GM08714 (cell line): ENCODE data around the gene DVL3.

ENCODE experiments used
- H3K4me3 ChIP-seq: fragments of 200-500 bp; sonication (Bioruptor generic); 2 replicates; pipeline ENCODE4 v1.5.1; 2014; ENCODE audit warnings: mild to moderate bottlenecking, low read length, inconsistent platforms
- ZNF274 ChIP-seq: IDR thresholded peaks from 2 replicates; pipeline ENCODE4 v1.6.1; 2012; ENCODE audit warnings: mild to moderate bottlenecking, low read depth, low read length

Gene DVL3

DNA sequence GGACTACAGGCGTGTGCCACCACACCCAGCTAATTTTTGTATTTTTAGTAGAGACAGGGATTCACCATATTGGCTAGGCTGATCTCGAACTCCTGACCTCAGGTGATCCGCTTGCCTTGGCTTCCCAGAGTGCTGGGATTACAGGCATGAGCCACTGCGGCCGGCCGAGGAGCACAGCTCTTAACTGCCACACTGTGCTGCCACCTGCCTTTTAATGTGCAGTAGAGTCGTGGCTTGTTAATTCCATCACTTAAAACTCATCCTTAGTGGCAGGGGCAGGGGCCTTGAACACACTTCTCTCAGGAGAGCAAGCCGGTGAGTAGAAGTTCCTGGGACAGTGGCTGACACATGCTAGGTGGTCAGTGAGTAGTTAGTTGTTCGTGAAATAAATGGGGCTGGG is 43.3 kb downstream of the DVL3 start:
- H3K4me3 ChIP-seq: no peak overlapping the region
- TF ChIP-seq ZNF274: no peak

DNA sequence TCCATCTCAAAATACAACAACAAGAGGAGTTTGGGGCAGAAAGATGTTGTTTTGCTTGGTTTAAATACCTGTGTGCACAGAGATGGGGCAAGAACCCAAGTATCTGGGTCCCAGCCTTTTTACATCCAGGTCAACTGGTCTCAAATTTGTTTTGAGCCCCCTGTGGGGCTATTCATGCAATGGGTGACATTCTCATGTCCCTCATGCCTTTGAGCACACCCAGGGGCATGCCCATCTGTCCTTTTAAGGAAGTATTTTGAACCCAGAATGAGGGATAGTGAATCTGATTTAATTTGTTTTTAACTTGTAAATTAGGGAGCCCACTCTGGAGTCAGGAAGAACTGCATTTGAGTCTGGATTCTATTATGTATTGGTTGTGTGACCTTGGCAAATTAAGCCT is 45.6 kb downstream of the DVL3 start:
- no peak overlapping the region for H3K4me3 ChIP-seq
- TF ChIP-seq ZNF274: no peak

DNA sequence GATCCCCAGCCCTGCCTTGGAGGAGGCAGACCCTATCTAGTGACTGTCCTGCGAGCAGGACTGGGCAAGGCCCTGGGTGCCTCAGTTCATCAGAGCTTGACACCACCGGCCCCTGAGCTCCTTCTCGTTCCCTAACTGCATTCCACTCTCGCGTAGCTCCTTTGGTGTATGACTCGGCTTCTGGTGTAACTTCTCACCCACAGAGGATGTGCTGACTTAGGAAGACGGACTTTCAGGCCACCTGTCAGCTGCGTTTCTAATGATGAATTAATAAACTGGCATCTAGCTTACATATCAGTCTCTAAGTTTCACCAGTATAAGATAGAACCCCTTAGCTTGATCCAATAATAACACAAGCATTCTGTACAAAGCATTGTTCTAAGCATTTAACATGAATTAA is 48.3 kb downstream of the DVL3 start:
- TF ChIP-seq ZNF274: no peak
- no peak overlapping the region for H3K4me3 ChIP-seq

- TF ChIP-seq ZNF274: no peak
- no peak overlapping the region for H3K4me3 ChIP-seq
Measured at GRCh38 chr3:184209146-184209923, 54.2 kb downstream of the DVL3 start.

DNA sequence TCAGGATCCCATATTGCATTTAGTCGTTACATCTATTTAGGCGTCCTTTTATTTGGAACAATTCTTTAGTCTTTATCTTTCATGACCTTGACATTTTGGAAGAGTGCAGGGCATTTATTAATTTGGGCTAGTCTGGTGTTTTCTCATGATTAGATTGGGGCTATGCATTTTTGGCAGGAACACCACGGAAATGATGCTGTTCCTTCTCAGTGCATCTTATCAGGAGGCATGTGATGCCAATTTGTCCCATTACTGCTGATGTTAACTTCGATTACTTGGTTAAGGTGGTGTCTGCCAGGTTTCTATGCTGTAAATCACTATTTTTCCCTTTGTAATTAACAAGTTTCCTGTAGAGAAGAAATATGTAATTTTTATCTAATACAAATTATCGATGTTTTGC is 56.1 kb downstream of the DVL3 start:
- H3K4me3 ChIP-seq: no peak overlapping the region
- no peak for TF ChIP-seq ZNF274

DNA sequence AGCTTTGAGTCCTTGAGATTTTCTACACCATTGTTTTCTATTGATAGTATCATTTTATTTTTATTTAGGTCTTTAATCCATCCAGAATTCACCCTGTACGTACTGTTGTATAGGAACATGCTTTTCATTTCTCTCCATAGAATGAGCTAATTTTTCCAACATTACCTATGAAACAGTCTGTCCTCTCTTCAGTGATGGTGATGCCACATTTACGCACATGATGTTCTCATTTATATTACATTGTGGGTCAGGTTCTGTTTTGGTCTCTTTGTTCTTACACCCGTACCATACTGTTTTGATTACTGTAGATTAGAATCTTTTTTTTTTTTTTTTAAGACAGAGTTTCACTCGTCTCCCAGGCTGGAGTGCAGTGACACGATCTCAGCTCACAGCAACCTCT is 56.5 kb downstream of the DVL3 start:
- TF ChIP-seq ZNF274: no peak
- no peak overlapping the region for H3K4me3 ChIP-seq

GRCh38 chr3:184218814-184219213 is 63.6 kb downstream of the DVL3 start:
- no peak for TF ChIP-seq ZNF274
- H3K4me3 ChIP-seq: no peak overlapping the region

- no peak for TF ChIP-seq ZNF274
- no peak overlapping the region for H3K4me3 ChIP-seq
Measured at GRCh38 chr3:184222521-184222920, 67.3 kb downstream of the DVL3 start.
